Fibroblast of skin of scalp (primary cell): ENCODE data around the gene ACAP2.
A peak's percentile ranks its signal among the peaks of the same experiment; 100 is the strongest.
"Not testable (repeated sequence)": the region's sequence is repeated elsewhere in the genome, so short reads cannot be mapped to it uniquely, and the experiment has no call there.

ENCODE experiments used
- DNase-seq: peaks from one replicate; pipeline ENCODE4 v3.0.0-alpha.2; 2013

ACAP2 gene

GRCh38 chr3:195384952-195385351 is 57.9 kb downstream of the ACAP2 start:
- DNase-seq: peak; percentile 12

GRCh38 chr3:195372220-195372619 is 70.6 kb downstream of the ACAP2 start:
- no peak for DNase-seq

- peak; percentile 58 for DNase-seq
Measured at GRCh38 chr3:195366200-195366925, 76.5 kb downstream of the ACAP2 start.

- no peak for DNase-seq
Measured at GRCh38 chr3:195365371-195365770, 77.4 kb downstream of the ACAP2 start.

- DNase-seq: not testable (repeated sequence)
Measured at GRCh38 chr3:195357797-195358196, 85.0 kb downstream of the ACAP2 start.

GRCh38 chr3:195356151-195357086 is 86.4 kb downstream of the ACAP2 start:
- peak; percentile 13 for DNase-seq

- not testable (repeated sequence) for DNase-seq
Measured at GRCh38 chr3:195354009-195354408, 88.8 kb downstream of the ACAP2 start.

GRCh38 chr3:195352895-195353488 is 89.8 kb downstream of the ACAP2 start:
- DNase-seq: peak; percentile 98

- peak; percentile 36 for DNase-seq
Measured at GRCh38 chr3:195348426-195349115, 94.2 kb downstream of the ACAP2 start.

- no peak for DNase-seq
Measured at GRCh38 chr3:195337747-195338146, 105.1 kb downstream of the ACAP2 start.

- DNase-seq: no peak
Measured at GRCh38 chr3:195334967-195335366, 107.9 kb downstream of the ACAP2 start.

GRCh38 chr3:195319060-195319459 is 123.8 kb downstream of the ACAP2 start:
- no peak for DNase-seq

- DNase-seq: no peak
Measured at GRCh38 chr3:195312714-195313113, 130.1 kb downstream of the ACAP2 start.

- DNase-seq: no peak
Measured at GRCh38 chr3:195307711-195308110, 135.1 kb downstream of the ACAP2 start.

GRCh38 chr3:195306369-195306768 is 136.5 kb downstream of the ACAP2 start:
- no peak for DNase-seq

GRCh38 chr3:195302431-195302830 is 140.4 kb downstream of the ACAP2 start:
- DNase-seq: peak; percentile 12

- DNase-seq: no peak
Measured at GRCh38 chr3:195297446-195297845, 145.4 kb downstream of the ACAP2 start.

GRCh38 chr3:195296662-195297061 is 146.2 kb downstream of the ACAP2 start:
- no peak for DNase-seq

- no peak for DNase-seq
Measured at GRCh38 chr3:195291121-195291520, 151.7 kb downstream of the ACAP2 start.

GRCh38 chr3:195290643-195291042 is 152.2 kb downstream of the ACAP2 start:
- DNase-seq: not testable (repeated sequence)

- DNase-seq: peak; percentile 81
Measured at GRCh38 chr3:195286115-195286872, 156.5 kb downstream of the ACAP2 start.

GRCh38 chr3:195285372-195285771 is 157.4 kb downstream of the ACAP2 start:
- peak; percentile 65 for DNase-seq
